ENCODE measurements around the gene PHLDA3.

PHLDA3 gene

GRCh38 chr1:201468844-201469644 lies at the start of gene PHLDA3:
Gene PHLDA3 (minus strand): TSS chr1:201469188. CDS start chr1:201468786, 402 bp downstream.
- Histone ChIP-seq H3K27me3 (ENCODE audit: control insufficient read depth in 5 of 5, insufficient read depth in 4 of 5, low read length in 5 of 5) (no peaks in the 10 kb centered on the region), H3K36me3 (ENCODE audit: control insufficient read depth in 5 of 5, insufficient read depth in 5 of 5, low read length in 5 of 5) (peaks cover 0 to 22% (median 19%) of the 10 kb centered on the region in 5 donors), H3K9ac (ENCODE audit: low read length in 5 of 5) (peak within 1 kb of the TSS; percentile 80 to 99 (median 94)), H3K9me3 (ENCODE audit: control insufficient read depth in 5 of 5, low read length in 5 of 5) (no peaks in the 10 kb centered on the region), H3K4me1 (ENCODE audit: control insufficient read depth in 5 of 5, insufficient read depth in 5 of 5, low read length in 5 of 5) (peaks cover 2 to 66% (median 50%) of the 10 kb centered on the region in 5 donors), H3K27ac (ENCODE audit: low read depth, low read length) (peak within 1 kb of the TSS; percentile 96), H3K4me3 (ENCODE audit: low read depth in 1 of 5, low read length in 5 of 5) (peak within 1 kb of the TSS; percentile 88 to 93 (median 91))

GRCh38 chr1:201518071-201518470 lies 49.1 kb upstream of the PHLDA3 start:
- Histone ChIP-seq H3K9me3 (ENCODE audit: control insufficient read depth in 5 of 5, low read length in 5 of 5) (no peaks in the 10 kb centered on the region), H3K36me3 (ENCODE audit: control insufficient read depth in 5 of 5, insufficient read depth in 5 of 5, low read length in 5 of 5) (no peaks in the 10 kb centered on the region), H3K27ac (ENCODE audit: low read depth, low read length) (no peak overlapping the region), H3K9ac (ENCODE audit: low read length in 5 of 5) (no peak overlapping the region), H3K4me3 (ENCODE audit: low read depth in 1 of 5, low read length in 5 of 5) (no peak overlapping the region), H3K27me3 (ENCODE audit: control insufficient read depth in 5 of 5, insufficient read depth in 4 of 5, low read length in 5 of 5) (no peaks in the 10 kb centered on the region), H3K4me1 (ENCODE audit: control insufficient read depth in 5 of 5, insufficient read depth in 5 of 5, low read length in 5 of 5) (peaks cover 0 to 3% (median under 1%) of the 10 kb centered on the region in 5 donors)

GRCh38 chr1:201517631-201518030 lies 48.6 kb upstream of the PHLDA3 start:
- no peak overlapping the region for H3K4me3 ChIP-seq (ENCODE audit: low read depth in 1 of 5, low read length in 5 of 5)
- H3K4me1 ChIP-seq (ENCODE audit: control insufficient read depth in 5 of 5, insufficient read depth in 5 of 5, low read length in 5 of 5): peaks cover 2 to 8% (median 5%) of the 10 kb centered on the region in 5 donors
- no peaks in the 10 kb centered on the region for H3K36me3 ChIP-seq (ENCODE audit: control insufficient read depth in 5 of 5, insufficient read depth in 5 of 5, low read length in 5 of 5)
- no peak overlapping the region for H3K27ac ChIP-seq (ENCODE audit: low read depth, low read length)
- no peak overlapping the region for H3K9ac ChIP-seq (ENCODE audit: low read length in 5 of 5)
- H3K9me3 ChIP-seq (ENCODE audit: control insufficient read depth in 5 of 5, low read length in 5 of 5): no peaks in the 10 kb centered on the region
- no peaks in the 10 kb centered on the region for H3K27me3 ChIP-seq (ENCODE audit: control insufficient read depth in 5 of 5, insufficient read depth in 4 of 5, low read length in 5 of 5)

GRCh38 chr1:201516511-201517127 lies 47.6 kb upstream of the PHLDA3 start:
- no peaks in the 10 kb centered on the region for H3K27me3 ChIP-seq (ENCODE audit: control insufficient read depth in 5 of 5, insufficient read depth in 4 of 5, low read length in 5 of 5)
- no peak overlapping the region for H3K9ac ChIP-seq (ENCODE audit: low read length in 5 of 5)
- H3K9me3 ChIP-seq (ENCODE audit: control insufficient read depth in 5 of 5, low read length in 5 of 5): no peaks in the 10 kb centered on the region
- H3K36me3 ChIP-seq (ENCODE audit: control insufficient read depth in 5 of 5, insufficient read depth in 5 of 5, low read length in 5 of 5): no peaks in the 10 kb centered on the region
- H3K4me1 ChIP-seq (ENCODE audit: control insufficient read depth in 5 of 5, insufficient read depth in 5 of 5, low read length in 5 of 5): peaks cover 9 to 18% (median 15%) of the 10 kb centered on the region in 5 donors
- H3K4me3 ChIP-seq (ENCODE audit: low read depth in 1 of 5, low read length in 5 of 5): no peak overlapping the region
- H3K27ac ChIP-seq (ENCODE audit: low read depth, low read length): no peak overlapping the region

GRCh38 chr1:201515895-201516294 lies 46.9 kb upstream of the PHLDA3 start:
- H3K27ac ChIP-seq (ENCODE audit: low read depth, low read length): no peak overlapping the region
- no peak overlapping the region for H3K4me3 ChIP-seq (ENCODE audit: low read depth in 1 of 5, low read length in 5 of 5)
- no peak overlapping the region for H3K9ac ChIP-seq (ENCODE audit: low read length in 5 of 5)
- H3K36me3 ChIP-seq (ENCODE audit: control insufficient read depth in 5 of 5, insufficient read depth in 5 of 5, low read length in 5 of 5): no peaks in the 10 kb centered on the region
- peaks cover 9 to 23% (median 21%) of the 10 kb centered on the region in 5 donors for H3K4me1 ChIP-seq (ENCODE audit: control insufficient read depth in 5 of 5, insufficient read depth in 5 of 5, low read length in 5 of 5)
- no peaks in the 10 kb centered on the region for H3K9me3 ChIP-seq (ENCODE audit: control insufficient read depth in 5 of 5, low read length in 5 of 5)
- no peaks in the 10 kb centered on the region for H3K27me3 ChIP-seq (ENCODE audit: control insufficient read depth in 5 of 5, insufficient read depth in 4 of 5, low read length in 5 of 5)

- no peak overlapping the region for H3K9ac ChIP-seq (ENCODE audit: low read length in 5 of 5)
- no peak overlapping the region for H3K27ac ChIP-seq (ENCODE audit: low read depth, low read length)
- H3K4me1 ChIP-seq (ENCODE audit: control insufficient read depth in 5 of 5, insufficient read depth in 5 of 5, low read length in 5 of 5): peaks cover 9 to 23% (median 21%) of the 10 kb centered on the region in 5 donors
- no peaks in the 10 kb centered on the region for H3K36me3 ChIP-seq (ENCODE audit: control insufficient read depth in 5 of 5, insufficient read depth in 5 of 5, low read length in 5 of 5)
- H3K9me3 ChIP-seq (ENCODE audit: control insufficient read depth in 5 of 5, low read length in 5 of 5): no peaks in the 10 kb centered on the region
- no peaks in the 10 kb centered on the region for H3K27me3 ChIP-seq (ENCODE audit: control insufficient read depth in 5 of 5, insufficient read depth in 4 of 5, low read length in 5 of 5)
- H3K4me3 ChIP-seq (ENCODE audit: low read depth in 1 of 5, low read length in 5 of 5): no peak overlapping the region
Observed at GRCh38 chr1:201515062-201515750, 46.2 kb upstream of the PHLDA3 start.

GRCh38 chr1:201514466-201514865 lies 45.5 kb upstream of the PHLDA3 start:
- peaks cover 9 to 23% (median 21%) of the 10 kb centered on the region in 5 donors for H3K4me1 ChIP-seq (ENCODE audit: control insufficient read depth in 5 of 5, insufficient read depth in 5 of 5, low read length in 5 of 5)
- H3K27ac ChIP-seq (ENCODE audit: low read depth, low read length): no peak overlapping the region
- no peak overlapping the region for H3K9ac ChIP-seq (ENCODE audit: low read length in 5 of 5)
- no peak overlapping the region for H3K4me3 ChIP-seq (ENCODE audit: low read depth in 1 of 5, low read length in 5 of 5)
- no peaks in the 10 kb centered on the region for H3K27me3 ChIP-seq (ENCODE audit: control insufficient read depth in 5 of 5, insufficient read depth in 4 of 5, low read length in 5 of 5)
- no peaks in the 10 kb centered on the region for H3K9me3 ChIP-seq (ENCODE audit: control insufficient read depth in 5 of 5, low read length in 5 of 5)
- H3K36me3 ChIP-seq (ENCODE audit: control insufficient read depth in 5 of 5, insufficient read depth in 5 of 5, low read length in 5 of 5): no peaks in the 10 kb centered on the region

DNA sequence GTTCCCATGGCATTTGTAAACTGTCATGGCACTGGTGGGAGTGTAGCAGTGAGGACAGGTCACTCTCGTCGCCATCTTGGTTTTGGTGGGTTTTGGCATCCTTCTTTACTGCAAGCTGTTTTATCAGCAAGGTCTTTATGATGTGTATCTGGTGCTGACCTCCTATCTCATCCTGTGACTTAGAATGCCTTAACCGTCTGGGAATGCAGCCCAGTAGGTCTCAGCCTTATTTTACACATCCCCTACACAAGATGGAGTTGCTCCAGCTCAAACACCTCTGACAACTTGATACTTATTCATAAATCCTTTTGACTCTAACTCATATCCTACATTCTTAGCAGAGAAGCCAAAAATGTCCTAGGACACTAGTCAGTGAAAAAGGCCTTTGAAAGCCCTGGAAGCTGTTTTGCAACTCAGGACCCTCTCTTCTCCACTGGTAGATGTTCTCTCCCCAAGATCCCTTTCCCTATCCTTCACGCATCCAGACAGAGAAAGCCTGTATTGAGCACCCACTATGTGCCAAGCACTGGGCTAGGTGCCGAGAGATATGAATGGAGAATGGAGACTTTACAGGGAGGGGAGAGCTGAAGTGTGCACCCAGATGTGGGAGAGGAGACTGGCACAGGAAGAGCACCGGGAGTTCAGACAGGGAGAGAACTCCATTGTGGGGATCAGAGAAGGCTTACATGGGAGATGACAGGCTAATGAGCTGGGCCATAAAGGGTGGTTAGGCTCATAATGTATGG lies 44.7 kb upstream of the PHLDA3 start:
- H3K4me1 ChIP-seq (ENCODE audit: control insufficient read depth in 5 of 5, insufficient read depth in 5 of 5, low read length in 5 of 5): peaks cover 9 to 23% (median 21%) of the 10 kb centered on the region in 5 donors
- H3K27me3 ChIP-seq (ENCODE audit: control insufficient read depth in 5 of 5, insufficient read depth in 4 of 5, low read length in 5 of 5): no peaks in the 10 kb centered on the region
- H3K9ac ChIP-seq (ENCODE audit: low read length in 5 of 5): no peak overlapping the region
- no peak overlapping the region for H3K4me3 ChIP-seq (ENCODE audit: low read depth in 1 of 5, low read length in 5 of 5)
- no peak overlapping the region for H3K27ac ChIP-seq (ENCODE audit: low read depth, low read length)
- H3K9me3 ChIP-seq (ENCODE audit: control insufficient read depth in 5 of 5, low read length in 5 of 5): no peaks in the 10 kb centered on the region
- H3K36me3 ChIP-seq (ENCODE audit: control insufficient read depth in 5 of 5, insufficient read depth in 5 of 5, low read length in 5 of 5): no peaks in the 10 kb centered on the region

DNA sequence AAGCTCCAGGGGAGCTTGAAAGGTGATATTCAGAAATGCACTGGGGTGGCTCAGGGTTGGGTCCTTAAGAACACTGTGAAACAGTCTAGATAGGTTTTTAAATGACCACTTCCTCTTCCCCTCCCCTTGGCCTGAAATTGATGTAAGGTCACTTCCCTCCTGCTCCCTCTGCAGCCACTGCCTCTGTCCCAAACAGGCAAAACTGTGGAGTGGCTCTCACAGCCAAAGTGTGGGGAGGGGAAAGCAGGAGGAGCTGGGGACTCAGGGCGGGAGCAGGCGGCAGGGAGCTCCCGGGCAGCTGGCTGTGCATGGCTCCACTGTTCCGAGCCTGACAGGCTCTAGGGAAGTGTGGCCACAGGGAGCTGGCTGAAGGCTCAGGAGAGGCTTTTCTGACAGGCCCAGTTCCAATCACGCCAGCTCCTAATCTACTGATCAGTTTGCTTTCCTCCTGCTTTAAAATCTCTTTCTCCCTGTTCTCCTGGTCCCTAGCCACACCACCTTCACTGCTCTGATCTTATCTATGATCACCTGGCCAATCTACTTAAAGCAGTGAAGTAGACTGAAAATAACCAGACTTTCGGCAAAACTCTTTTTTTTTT lies 43.1 kb upstream of the PHLDA3 start:
- Histone ChIP-seq H3K4me3 (ENCODE audit: low read depth in 1 of 5, low read length in 5 of 5) (peak overlapping the region in 1 of 5 donors; percentile 37), H3K9me3 (ENCODE audit: control insufficient read depth in 5 of 5, low read length in 5 of 5) (no peaks in the 10 kb centered on the region), H3K27me3 (ENCODE audit: control insufficient read depth in 5 of 5, insufficient read depth in 4 of 5, low read length in 5 of 5) (no peaks in the 10 kb centered on the region), H3K36me3 (ENCODE audit: control insufficient read depth in 5 of 5, insufficient read depth in 5 of 5, low read length in 5 of 5) (no peaks in the 10 kb centered on the region), H3K9ac (ENCODE audit: low read length in 5 of 5) (peak overlapping the region in 3 of 5 donors; percentile 10 to 56 (median 54)), H3K27ac (ENCODE audit: low read depth, low read length) (peak overlapping the region; percentile 59), H3K4me1 (ENCODE audit: control insufficient read depth in 5 of 5, insufficient read depth in 5 of 5, low read length in 5 of 5) (peaks cover 12 to 31% (median 28%) of the 10 kb centered on the region in 5 donors)
